ENCODE results near the gene SLC38A11.

GRCh38 chr2:164954954-164955701, at the start of gene SLC38A11:
- TF ChIP-seq CTCF (IDR thresholded peaks at IDR 0.05) = no peak
- TF ChIP-seq ZFX (IDR thresholded peaks at IDR 0.05; ENCODE audit: borderline replicate concordance) = no peak
